NCI-H1417 (cell line): ENCODE data around the gene CHAF1B.
A peak's percentile ranks its signal among the peaks of the same experiment; 100 is the strongest.
"Not testable (repeated sequence)": the region's sequence is repeated elsewhere in the genome, so short reads cannot be mapped to it uniquely, and the experiment has no call there.

ENCODE experiments used
- DNase-seq, 3 experiments: peaks; one replicate each; lab custom pipeline; 2025; lab: John Stamatoyannopoulos, UW

Gene CHAF1B

GRCh38 chr21:36388096-36388495, 2.9 kb downstream of the CHAF1B start:
- peak in 1 of 3 experiments; percentile 27 for DNase-seq

- DNase-seq: peak in 2 of 3 experiments; percentile 33 to 71
These were observed 3.6 kb downstream of the CHAF1B start for GRCh38 chr21:36388835-36389234.

GRCh38 chr21:36391649-36392048, 6.5 kb downstream of the CHAF1B start:
- DNase-seq: not testable (repeated sequence)

- DNase-seq: no peak
These were observed 10.3 kb downstream of the CHAF1B start for GRCh38 chr21:36395353-36396111.

GRCh38 chr21:36396325-36396724, 11.1 kb downstream of the CHAF1B start:
- no peak for DNase-seq

- DNase-seq: no peak
These were observed 11.8 kb downstream of the CHAF1B start for GRCh38 chr21:36396971-36397370.

GRCh38 chr21:36397606-36398005, 12.4 kb downstream of the CHAF1B start:
- DNase-seq: no peak

GRCh38 chr21:36399736-36400135, 14.5 kb downstream of the CHAF1B start:
- DNase-seq: not testable (repeated sequence)

- DNase-seq: no peak
These were observed 15.5 kb downstream of the CHAF1B start for GRCh38 chr21:36400719-36401118.

GRCh38 chr21:36402339-36402738, 17.1 kb downstream of the CHAF1B start:
- no peak for DNase-seq

- no peak for DNase-seq
These were observed 18.5 kb downstream of the CHAF1B start for GRCh38 chr21:36403713-36404112.

GRCh38 chr21:36408568-36408967, 23.4 kb downstream of the CHAF1B start:
- DNase-seq: no peak

GRCh38 chr21:36411301-36411700, 26.1 kb downstream of the CHAF1B start:
- no peak for DNase-seq

GRCh38 chr21:36412916-36413315, 27.7 kb downstream of the CHAF1B start:
- DNase-seq: no peak

- DNase-seq: peak; percentile 9 to 89 (median 66)
These were observed 30.2 kb downstream of the CHAF1B start for GRCh38 chr21:36415375-36415774.

- DNase-seq: no peak
These were observed 34.0 kb downstream of the CHAF1B start for GRCh38 chr21:36419241-36419640.

GRCh38 chr21:36419996-36420395, 34.8 kb downstream of the CHAF1B start:
- peak; percentile 34 to 81 (median 59) for DNase-seq

GRCh38 chr21:36420571-36421339, 35.6 kb downstream of the CHAF1B start:
- no peak for DNase-seq

- DNase-seq: peak; percentile 13 to 47 (median 35)
These were observed 37.3 kb downstream of the CHAF1B start for GRCh38 chr21:36422279-36423098.

GRCh38 chr21:36423771-36424433, 38.7 kb downstream of the CHAF1B start:
- DNase-seq: no peak

GRCh38 chr21:36424592-36424991, 39.4 kb downstream of the CHAF1B start:
- DNase-seq: no peak

- no peak for DNase-seq
These were observed 40.1 kb downstream of the CHAF1B start for GRCh38 chr21:36425286-36425685.
